H1 (cell line): ENCODE data around the gene SBNO2. TPM values are rescaled to one million over a fixed set of nuclear protein-coding genes. Genes with fewer than 3 reads are reported as not detected.

Experiments
- CTCF ChIA-PET: fragments of 300-600 bp; sonication (Branson Sonifier 250); formaldehyde crosslinking; loops from one replicate; lab custom pipeline; 2021; ENCODE audit not compliant: partially characterized antibody; lab: Charles Lee
- POLR2A ChIA-PET: fragments of 300-600 bp; sonication (Branson Sonifier 250); formaldehyde crosslinking; loops from one replicate; lab custom pipeline; 2021; ENCODE audit warnings: inconsistent platforms; ENCODE audit not compliant: partially characterized antibody; lab: Charles Lee
- DNase-seq, 2 experiments: peaks; one replicate each; pipeline versions ENCODE4 v3.0.0 to v3.0.0-alpha.2; 2010 to 2022; ENCODE audit warnings: low spot score in 2 of 2, low read depth in 1 of 2, mixed read lengths in 1 of 2
- FAIRE-seq: peaks from 2 replicates; lab custom pipeline; 2011; peaks lifted over from hg19 to GRCh38; lab: Jason Lieb, UNC
- H2AFZ ChIP-seq: 2 replicates; pipeline ENCODE4 v1.8.1; 2012; ENCODE audit warnings: low read length, inconsistent platforms
- H2AK5ac ChIP-seq: 2 replicates; pipeline ENCODE4 v1.6.1; 2013; ENCODE audit warnings: low read depth, low read length
- H2BK120ac ChIP-seq: replicated peaks from 2 replicates; pipeline ENCODE3; 2013; ENCODE audit warnings: low read depth, low read length, inconsistent platforms
- H2BK12ac ChIP-seq: 2 replicates; pipeline ENCODE4 v1.6.1; 2013; ENCODE audit warnings: low read depth, low read length
- H2BK15ac ChIP-seq: 2 replicates; pipeline ENCODE4 v1.6.1; 2013; ENCODE audit warnings: low read length
- H2BK20ac ChIP-seq: 2 replicates; pipeline ENCODE4 v1.6.1; 2013; ENCODE audit warnings: low read length
- H2BK5ac ChIP-seq: 2 replicates; pipeline ENCODE4 v1.6.1; 2013; ENCODE audit warnings: low read depth, low read length
- H3K14ac ChIP-seq: 2 replicates; pipeline ENCODE4 v1.6.1; 2013; ENCODE audit warnings: inconsistent platforms; ENCODE audit not compliant: insufficient read length
- H3K18ac ChIP-seq: 2 replicates; pipeline ENCODE4 v1.6.1; 2013; ENCODE audit warnings: low read length; ENCODE audit errors: extremely low read depth
- H3K23ac ChIP-seq: 2 replicates; pipeline ENCODE4 v1.6.1; 2013; ENCODE audit warnings: inconsistent platforms; ENCODE audit not compliant: insufficient read length
- H3K23me2 ChIP-seq: 2 replicates; pipeline ENCODE4 v1.6.1; 2013; ENCODE audit warnings: low read depth, low read length
- H3K27ac ChIP-seq: 2 replicates; pipeline ENCODE4 v1.6.1; 2011; ENCODE audit warnings: low read depth, low read length, inconsistent platforms
- H3K27me3 ChIP-seq, 4 experiments: replicated peaks in 1 of 4; 1 replicate in 1 of 4; 2 replicates in 3 of 4; pipeline versions ENCODE4 v1.6.1 to v1.8.1; 2011 to 2013; ENCODE audit warnings: low read length in 3 of 4, mild to moderate bottlenecking in 3 of 4, inconsistent platforms in 2 of 4, mixed read lengths in 2 of 4, moderate library complexity in 1 of 4; ENCODE audit not compliant: control insufficient read depth in 3 of 4, insufficient read depth in 3 of 4; ENCODE audit errors: extremely low read depth in 1 of 4
- H3K36me3 ChIP-seq, 4 experiments: 2 replicates each; pipeline versions ENCODE4 v1.6.1 to v1.8.1; 2011 to 2013; ENCODE audit warnings: mild to moderate bottlenecking in 4 of 4, low read length in 3 of 4, moderate library complexity in 2 of 4, control low read depth in 1 of 4, inconsistent platforms in 1 of 4; ENCODE audit not compliant: insufficient read depth in 4 of 4, control insufficient read depth in 2 of 4
- H3K4ac ChIP-seq: replicated peaks from 2 replicates; pipeline ENCODE3; 2013; ENCODE audit warnings: low read length, low read depth, mixed read lengths, inconsistent platforms; ENCODE audit not compliant: insufficient read length
- H3K4me1 ChIP-seq, 4 experiments: replicated peaks in 1 of 4; 1 replicate in 1 of 4; 2 replicates in 3 of 4; pipeline versions ENCODE4 v1.6.1 to v1.8.1; 2011 to 2013; ENCODE audit warnings: low read length in 3 of 4, inconsistent platforms in 2 of 4, mixed read lengths in 1 of 4; ENCODE audit not compliant: insufficient read depth in 4 of 4, control insufficient read depth in 3 of 4
- H3K4me2 ChIP-seq, 2 experiments: 2 replicates each; pipeline versions ENCODE4 v1.6.1 to v1.8.1; 2011 to 2013; ENCODE audit warnings: low read depth in 2 of 2, low read length in 2 of 2, control low read depth in 1 of 2, inconsistent platforms in 1 of 2, mild to moderate bottlenecking in 1 of 2; ENCODE audit not compliant: insufficient read depth in 1 of 2
- H3K4me3 ChIP-seq, 4 experiments: fragments of 200-600, 300-600 bp in 1 of 4; sonication (generic), shearing (Covaris generic), sonication (Bioruptor Twin) in 1 of 4; 2 replicates each; pipeline versions ENCODE4 v1.5.1 to v1.8.1; 2011 to 2016; ENCODE audit warnings: low read length in 4 of 4, low read depth in 3 of 4, control low read depth in 2 of 4, inconsistent platforms in 2 of 4, mild to moderate bottlenecking in 2 of 4, mixed read lengths in 1 of 4, moderate library complexity in 1 of 4; ENCODE audit not compliant: insufficient read depth in 2 of 4; ENCODE audit errors: extremely low read depth in 1 of 4
- H3K56ac ChIP-seq: replicated peaks from 2 replicates; pipeline ENCODE3; 2013; ENCODE audit warnings: low read depth, mild to moderate bottlenecking, mixed read lengths, low read length, inconsistent platforms; ENCODE audit not compliant: insufficient read length
- H3K79me1 ChIP-seq: 2 replicates; pipeline ENCODE4 v1.6.1; 2013; ENCODE audit warnings: low read depth, low read length, control low read depth
- H3K79me2 ChIP-seq, 2 experiments: 2 replicates each; pipeline versions ENCODE4 v1.6.1 to v1.8.1; 2012 to 2013; ENCODE audit warnings: low read length in 2 of 2, mild to moderate bottlenecking in 2 of 2, inconsistent platforms in 1 of 2; ENCODE audit not compliant: insufficient read depth in 2 of 2, control insufficient read depth in 1 of 2
- H3K9ac ChIP-seq, 4 experiments: replicated peaks in 1 of 4; 1 replicate in 1 of 4; 2 replicates in 3 of 4; pipeline versions ENCODE4 v1.6.1 to v1.8.1; 2011 to 2013; ENCODE audit warnings: low read depth in 3 of 4, low read length in 3 of 4, control low read depth in 2 of 4, mild to moderate bottlenecking in 2 of 4, moderate library complexity in 2 of 4, inconsistent platforms in 1 of 4; ENCODE audit errors: extremely low read depth in 1 of 4
- H3K9me3 ChIP-seq, 2 experiments: 2 replicates each; pipeline versions ENCODE4 v1.6.1 to v1.8.1; 2012 to 2013; ENCODE audit warnings: mild to moderate bottlenecking in 2 of 2, moderate library complexity in 2 of 2, control low read depth in 1 of 2, inconsistent platforms in 1 of 2, low read depth in 1 of 2, low read length in 1 of 2, mixed read lengths in 1 of 2; ENCODE audit not compliant: insufficient read depth in 2 of 2
- H4K20me1 ChIP-seq, 2 experiments: replicated peaks in 1 of 2; 2 replicates each; pipeline versions ENCODE3 to v1.8.1; 2011 to 2013; ENCODE audit warnings: inconsistent platforms in 2 of 2, low read length in 2 of 2, mild to moderate bottlenecking in 1 of 2; ENCODE audit not compliant: insufficient read depth in 2 of 2, control insufficient read depth in 1 of 2
- H4K5ac ChIP-seq: 2 replicates; pipeline ENCODE4 v1.6.1; 2013; ENCODE audit warnings: low read length, low read depth, mixed read lengths, inconsistent platforms; ENCODE audit not compliant: insufficient read length
- H4K8ac ChIP-seq: 2 replicates; pipeline ENCODE4 v1.8.0; 2013; ENCODE audit warnings: mild to moderate bottlenecking, moderate library complexity, low read length, inconsistent platforms; ENCODE audit not compliant: insufficient read depth; ENCODE audit errors: extremely low read depth
- H4K91ac ChIP-seq: replicated peaks from 2 replicates; pipeline ENCODE3; 2013; ENCODE audit warnings: low read length, mixed read lengths, inconsistent platforms; ENCODE audit not compliant: insufficient read length
- CHD1 ChIP-seq: IDR thresholded peaks from 2 replicates; pipeline ENCODE4 v1.6.1; 2012; ENCODE audit warnings: low read depth, low read length, improper control_type of control experiment
- WGBS, 2 experiments: shearing (Covaris generic) in 1 of 2; methylation state at CpG; one replicate each; pipeline versions ENCODE4 v1.1.6 to v1.1.7; 2013 to 2015; ENCODE audit warnings: low lambda C conversion rate in 2 of 2, mixed read lengths in 2 of 2, inconsistent platforms in 1 of 2, low coverage in 1 of 2, missing lambda C conversion rate in 1 of 2; ENCODE audit not compliant: insufficient replicate concordance in 2 of 2, insufficient coverage in 1 of 2, insufficient read length in 1 of 2; ENCODE audit errors: extremely low coverage in 1 of 2, missing lambda C conversion rate in 1 of 2; 5-methylcytosine and 5-hydroxymethylcytosine counted together
- polyA plus RNA-seq, 7 experiments: library from polyadenylated mRNA; depleted of rRNA in 3 of 7; stranded (reverse) in 5 of 7; unstranded in 2 of 7; fragments of >200 nt in 5 of 7; fragments of 200-250 nt in 2 of 7; gene quantifications; 1 replicate in 5 of 7; 2 replicates in 1 of 7; 4 replicates in 1 of 7; pipeline versions ENCODE4 v1.2.1 to v1.2.3, GENCODE V29; 2011 to 2013; ENCODE audit warnings: missing spikeins in 2 of 7, mixed read lengths in 2 of 7
- total RNA-seq: library from RNA; stranded (reverse); fragmentation: NEBNext Ultra II Directional; extraction: Animal tissue kit (Norgen Biotek cat#: 25700); gene quantifications from 2 replicates; pipeline ENCODE4 v1.2.1, GENCODE V29; 2021

Gene SBNO2
- total and polyA plus RNA-seq, 2 of the 8 experiments (the other 6 are each of a cell fraction or from before 2014, with no cell fraction given), result 12.2 to 31.4 TPM

GRCh38 chr19:1068009-1069001 is 105.8 kb downstream of the SBNO2 start:
- Histone ChIP-seq H3K56ac (no peak overlapping the region), H4K5ac (no peak overlapping the region), H3K4ac (no peak overlapping the region), H2BK12ac (peak overlapping the region; percentile 68; the same call in 1 of the 2 replicates), H3K79me2 (no peaks in the 10 kb centered on the region), H3K27me3 (peaks cover 0 to 30% (median 20%) of the 10 kb centered on the region in 4 experiments; a peak in 5 of 7 replicates), H3K23me2 (peaks cover 14% of the 10 kb centered on the region; the same call in 1 of the 2 replicates), H2AK5ac (0 out of 2 replicates have a peak overlapping the region, but pooled peaks have one; percentile 65), H3K23ac (no peak overlapping the region), H3K9ac (no peak overlapping the region), H3K79me1 (peaks cover 5% of the 10 kb centered on the region), H3K27ac (no peak overlapping the region), H4K91ac (no peak overlapping the region), H3K9me3 (peaks cover 0 to 2% of the 10 kb centered on the region in 2 experiments; a peak in 2 of 4 replicates), H3K36me3 (no peaks in the 10 kb centered on the region), H3K14ac (no peak overlapping the region), H3K4me3 (peak overlapping the region in 1 of 4 experiments; percentile 68; a peak in 1 of 8 replicates), H2BK20ac (no peak overlapping the region), H2BK5ac (no peak overlapping the region), H2BK15ac (no peak overlapping the region), H3K18ac (no peak overlapping the region), H3K4me1 (peaks cover 0 to 29% (median 19%) of the 10 kb centered on the region in 4 experiments; a peak in 6 of 7 replicates), H4K8ac (no peak overlapping the region), H3K4me2 (0 out of 4 replicates have a peak overlapping the region, but pooled peaks have one; percentile 35 to 74), H4K20me1 (peaks cover 1 to 12% of the 10 kb centered on the region in 2 experiments), H2BK120ac (peak overlapping the region; percentile 35), H2AFZ (no peak overlapping the region)
- DNase-seq (peak in 1 of 2 experiments; percentile 42), FAIRE-seq (no peak)
- CTCF ChIA-PET, result interaction anchor here (0.9 to 5.2 kb wide), 4 partner anchors 11 to 39 kb away, joined by 4 to 54 read pairs (median 16); partner anchors contain the start of gene ABCA7
- POLR2A ChIA-PET, result interaction anchor here (1.1 to 6.9 kb wide), 7 partner anchors 16 to 201 kb away, joined by 3 to 97 read pairs (median 11); partner anchors contain the start of genes ABCA7, CIRBP, CNN2 and RNU6-2
- WGBS, 2 experiments, result 92% methylated on average over 39 of the region's 45 CpGs; no CpG with 5 or more reads in 1 of the 2 experiments
- no peak for TF ChIP-seq CHD1
